ENCODE measurements around the gene AGBL4. TPM values are rescaled to one million over a fixed set of nuclear protein-coding genes. Genes with fewer than 3 reads are reported as not detected.

Gene AGBL4
- total RNA-seq, 1 donor from 2014 or later = not detected

DNA sequence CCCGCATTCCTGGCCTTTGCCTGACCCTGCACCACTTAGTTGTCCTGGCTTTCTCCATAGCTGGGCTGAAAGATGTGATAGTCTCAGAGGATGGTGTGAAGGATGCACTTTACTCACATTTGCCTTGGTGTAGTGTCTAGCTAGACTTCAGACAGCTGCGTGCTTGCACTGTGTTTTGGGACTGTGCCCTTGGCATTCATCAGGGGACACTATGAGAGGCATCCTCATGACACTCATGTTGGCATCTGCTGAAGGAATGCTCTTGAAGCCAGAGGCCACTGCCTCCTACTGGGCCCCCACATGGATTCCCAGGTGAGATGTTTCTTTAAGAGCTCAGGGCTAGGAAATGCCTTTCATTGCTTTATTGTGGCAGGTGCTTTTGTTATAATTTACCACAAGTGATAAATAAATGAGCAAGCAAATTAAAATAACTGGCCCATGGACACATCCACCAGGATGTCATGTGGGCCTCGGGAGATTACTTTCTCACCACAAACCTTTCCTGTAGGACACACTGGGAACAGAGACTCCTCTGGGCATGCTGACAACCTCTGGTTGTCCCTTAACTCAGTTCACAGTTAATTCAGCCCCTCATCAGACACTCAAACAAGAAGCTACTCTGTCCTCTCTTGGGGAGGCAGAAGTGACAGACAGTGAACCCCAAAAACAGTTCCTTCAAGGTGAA lies 1452.3 kb downstream of the AGBL4 start:
- Histone ChIP-seq H3K9me3 (no peaks in the 10 kb centered on the region), H3K4me3 (no peak overlapping the region), H3K27me3 (no peaks in the 10 kb centered on the region), H3K27ac (no peak overlapping the region), H3K4me1 (no peaks in the 10 kb centered on the region), H3K36me3 (no peaks in the 10 kb centered on the region)
- DNase-seq (ENCODE audit: low spot score in 2 of 2) = no peak
- no peak for TF ChIP-seq CTCF (IDR thresholded peaks at IDR 0.05)
- intact Hi-C loops (cut with DNase I) = no loop called here

DNA sequence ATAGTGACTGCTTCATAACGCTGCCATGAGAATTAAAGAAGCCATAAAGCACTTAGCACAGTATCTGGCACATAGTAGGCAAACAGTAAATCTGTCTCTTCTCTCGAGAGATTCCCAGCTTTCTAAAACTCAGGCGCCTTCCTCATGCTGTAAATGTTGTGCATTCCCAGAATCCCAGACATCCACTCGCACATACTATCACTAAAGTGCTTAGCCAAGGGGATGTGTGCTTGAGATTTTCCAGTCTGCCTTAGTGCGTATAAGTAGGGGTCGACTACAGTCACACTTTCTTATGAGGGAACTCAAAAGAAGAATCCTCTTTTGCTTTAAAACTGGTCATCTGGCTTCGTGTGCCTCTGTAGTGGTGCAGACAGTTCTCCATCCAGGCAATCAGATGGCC lies 1453.2 kb downstream of the AGBL4 start:
- H3K27ac ChIP-seq = no peak overlapping the region
- DNase-seq (ENCODE audit: low spot score in 2 of 2) = no peak
- H3K27me3 ChIP-seq = no peaks in the 10 kb centered on the region
- TF ChIP-seq CTCF (IDR thresholded peaks at IDR 0.05) = no peak
- no peaks in the 10 kb centered on the region for H3K4me1 ChIP-seq
- no peaks in the 10 kb centered on the region for H3K36me3 ChIP-seq
- intact Hi-C loops (cut with DNase I) = no loop called here
- H3K4me3 ChIP-seq = no peak overlapping the region
- H3K9me3 ChIP-seq = no peaks in the 10 kb centered on the region

- TF ChIP-seq CTCF (IDR thresholded peaks at IDR 0.05) = no peak
- intact Hi-C loops (cut with DNase I) = no loop called here
Observed at GRCh38 chr1:48568501-48568900, 1455.3 kb downstream of the AGBL4 start.

GRCh38 chr1:48566492-48566891 lies 1457.3 kb downstream of the AGBL4 start:
- Histone ChIP-seq H3K36me3 (no peaks in the 10 kb centered on the region), H3K4me1 (no peaks in the 10 kb centered on the region), H3K9me3 (no peaks in the 10 kb centered on the region), H3K27me3 (no peaks in the 10 kb centered on the region), H3K4me3 (no peak overlapping the region), H3K27ac (no peak overlapping the region)
- DNase-seq (ENCODE audit: low spot score in 2 of 2) = no peak
- intact Hi-C loops (cut with DNase I) = no loop called here
- TF ChIP-seq CTCF (IDR thresholded peaks at IDR 0.05) = no peak

More at GRCh38 chr1:48568501-48568900, 1455.3 kb downstream of the AGBL4 start:
- no peak overlapping the region for H3K4me3 ChIP-seq
- no peak for DNase-seq (ENCODE audit: low spot score in 2 of 2)
- H3K9me3 ChIP-seq = no peaks in the 10 kb centered on the region
- H3K36me3 ChIP-seq = no peaks in the 10 kb centered on the region
- no peaks in the 10 kb centered on the region for H3K4me1 ChIP-seq
- H3K27ac ChIP-seq = no peak overlapping the region
- H3K27me3 ChIP-seq = no peaks in the 10 kb centered on the region

DNA sequence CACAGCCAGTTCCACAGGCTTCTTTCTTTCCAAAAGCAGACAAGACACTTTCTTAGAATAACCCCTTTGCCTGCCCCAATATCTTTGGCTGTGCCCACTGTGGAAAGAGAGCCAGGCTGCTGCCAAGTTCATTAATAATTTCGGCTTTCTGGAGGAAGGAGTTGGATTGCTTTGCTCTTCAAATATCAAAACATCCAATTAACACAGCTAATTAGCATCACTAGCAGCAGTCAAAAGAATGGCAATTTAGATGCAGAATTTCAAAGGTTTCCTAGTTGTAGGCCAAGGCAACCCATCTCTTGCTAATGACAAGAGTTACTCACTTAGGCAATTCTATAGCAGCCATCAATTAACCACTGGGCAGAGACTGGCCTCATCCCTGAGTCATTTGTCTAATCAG lies 1460.7 kb downstream of the AGBL4 start:
- Histone ChIP-seq H3K9me3 (no peaks in the 10 kb centered on the region), H3K27ac (no peak overlapping the region), H3K36me3 (no peaks in the 10 kb centered on the region), H3K27me3 (no peaks in the 10 kb centered on the region), H3K4me3 (no peak overlapping the region), H3K4me1 (no peaks in the 10 kb centered on the region)
- DNase-seq (ENCODE audit: low spot score in 2 of 2) = no peak
- no peak for TF ChIP-seq CTCF (IDR thresholded peaks at IDR 0.05)
- intact Hi-C loops (cut with DNase I) = no loop called here

DNA sequence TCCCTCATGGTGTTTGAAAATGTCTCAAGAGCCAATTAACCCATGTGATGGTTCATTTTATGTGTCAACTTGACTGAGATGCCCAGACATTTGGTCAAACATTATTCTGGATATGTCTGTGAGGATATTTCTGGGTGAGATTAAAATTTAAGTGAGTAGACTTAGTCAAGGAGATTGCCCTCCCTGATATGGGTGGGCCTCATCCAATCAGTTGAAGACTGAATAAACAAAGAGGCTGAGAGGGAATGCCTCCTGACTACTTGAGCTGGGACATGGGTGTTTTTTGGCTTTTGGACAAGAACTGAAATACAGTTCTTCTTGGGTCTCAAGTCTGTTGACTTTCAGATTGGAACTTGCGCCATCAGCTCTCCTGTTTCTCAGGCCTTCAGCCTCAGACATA lies 1462.3 kb downstream of the AGBL4 start:
- H3K4me1 ChIP-seq = no peaks in the 10 kb centered on the region
- no peaks in the 10 kb centered on the region for H3K36me3 ChIP-seq
- intact Hi-C loops (cut with DNase I) = no loop called here
- no peaks in the 10 kb centered on the region for H3K9me3 ChIP-seq
- no peak overlapping the region for H3K4me3 ChIP-seq
- DNase-seq (ENCODE audit: low spot score in 2 of 2) = no peak
- no peak overlapping the region for H3K27ac ChIP-seq
- H3K27me3 ChIP-seq = no peaks in the 10 kb centered on the region
- TF ChIP-seq CTCF (IDR thresholded peaks at IDR 0.05) = no peak
